HCT116 (cell line): ENCODE data around the gene EPHA10.

ENCODE experiments used
- ELF1 ChIP-seq: IDR thresholded peaks from 2 replicates; pipeline ENCODE4 v1.6.1; 2012; ENCODE audit warnings: low read depth, borderline replicate concordance
- EZH2 ChIP-seq: fragments of 200-600 bp; sonication (generic); IDR thresholded peaks from 2 replicates; pipeline ENCODE4 v1.6.1; 2017; ENCODE audit warnings: antibody characterized with exemption, mixed run types
- EZH2phosphoT487 ChIP-seq: fragments of 200-600 bp; IDR thresholded peaks from 2 replicates; pipeline ENCODE4 v1.6.1; 2018; ENCODE audit warnings: antibody characterized with exemption, borderline replicate concordance
- MAX ChIP-seq: IDR thresholded peaks from 2 replicates; pipeline ENCODE4 v1.6.1; 2012
- POLR2A ChIP-seq: IDR thresholded peaks from 2 replicates; pipeline ENCODE4 v1.7.0; 2011; ENCODE audit warnings: borderline replicate concordance; ENCODE audit not compliant: insufficient read depth, insufficient read length; ENCODE audit errors: extremely low read depth
- POLR2AphosphoS5 ChIP-seq: IDR thresholded peaks from 2 replicates; pipeline ENCODE4 v1.6.1; 2011; ENCODE audit warnings: mild to moderate bottlenecking, low read depth, low read length, moderate library complexity
- SIN3A ChIP-seq: IDR thresholded peaks from 2 replicates; pipeline ENCODE4 v1.6.1; 2012; ENCODE audit warnings: low read depth
- SP1 ChIP-seq: IDR thresholded peaks from 2 replicates; pipeline ENCODE4 v1.6.1; 2012; ENCODE audit warnings: low read depth
- TCF7L2 ChIP-seq: IDR thresholded peaks from 2 replicates; pipeline ENCODE4 v1.7.0; 2011; ENCODE audit warnings: borderline replicate concordance, inconsistent platforms; ENCODE audit not compliant: insufficient read depth, insufficient read length; ENCODE audit errors: extremely low read depth
- ZFX ChIP-seq: fragments of 450-650 bp; IDR thresholded peaks from 2 replicates; pipeline ENCODE4 v1.6.1; 2017
- ZNF274 ChIP-seq: fragments of 200-500 bp; sonication (Bioruptor generic); IDR thresholded peaks from 2 replicates; pipeline ENCODE4 v1.6.1; 2014; ENCODE audit warnings: mild to moderate bottlenecking, low read depth, low read length, inconsistent platforms
- TF ChIP-seq, protein P1 (sequence below), 3 experiments: fragments of 200-600 bp in 1 of 3; sonication (generic) in 1 of 3; IDR thresholded peaks in 2 of 3; conservative IDR thresholded peaks in 1 of 3; 2 replicates each; pipeline ENCODE4 v1.5.1; 2012 to 2017; ENCODE audit warnings: low read depth in 2 of 3, low read length in 2 of 3, antibody characterized with exemption in 1 of 3, borderline replicate concordance in 1 of 3, control low read depth in 1 of 3, mild to moderate bottlenecking in 1 of 3, mixed read lengths in 1 of 3, mixed run types in 1 of 3, moderate library complexity in 1 of 3; ENCODE audit not compliant: insufficient read depth in 1 of 3
- TF ChIP-seq, protein P2 (sequence below): IDR thresholded peaks from 2 replicates; pipeline ENCODE4 v1.6.1; 2012; ENCODE audit warnings: low read depth

- TF ChIP-seq EZH2 (no peak), MAX (no peak), SP1 (no peak), POLR2AphosphoS5 (no peak), POLR2A (no peak), SIN3A (no peak), EZH2phosphoT487 (no peak), ELF1 (no peak), ZFX (no peak), TCF7L2 (no peak), ZNF274 (no peak)
- TF ChIP-seq, protein P1, sequence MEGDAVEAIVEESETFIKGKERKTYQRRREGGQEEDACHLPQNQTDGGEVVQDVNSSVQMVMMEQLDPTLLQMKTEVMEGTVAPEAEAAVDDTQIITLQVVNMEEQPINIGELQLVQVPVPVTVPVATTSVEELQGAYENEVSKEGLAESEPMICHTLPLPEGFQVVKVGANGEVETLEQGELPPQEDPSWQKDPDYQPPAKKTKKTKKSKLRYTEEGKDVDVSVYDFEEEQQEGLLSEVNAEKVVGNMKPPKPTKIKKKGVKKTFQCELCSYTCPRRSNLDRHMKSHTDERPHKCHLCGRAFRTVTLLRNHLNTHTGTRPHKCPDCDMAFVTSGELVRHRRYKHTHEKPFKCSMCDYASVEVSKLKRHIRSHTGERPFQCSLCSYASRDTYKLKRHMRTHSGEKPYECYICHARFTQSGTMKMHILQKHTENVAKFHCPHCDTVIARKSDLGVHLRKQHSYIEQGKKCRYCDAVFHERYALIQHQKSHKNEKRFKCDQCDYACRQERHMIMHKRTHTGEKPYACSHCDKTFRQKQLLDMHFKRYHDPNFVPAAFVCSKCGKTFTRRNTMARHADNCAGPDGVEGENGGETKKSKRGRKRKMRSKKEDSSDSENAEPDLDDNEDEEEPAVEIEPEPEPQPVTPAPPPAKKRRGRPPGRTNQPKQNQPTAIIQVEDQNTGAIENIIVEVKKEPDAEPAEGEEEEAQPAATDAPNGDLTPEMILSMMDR (IDR thresholded peaks at IDR 0.05 in 2 of 3, conservative IDR thresholded peaks at IDR 0.05 in 1 of 3; ENCODE audit: borderline replicate concordance in 1 of 3, insufficient read depth in 1 of 3, low read depth in 2 of 3, low read length in 2 of 3): no peak
- TF ChIP-seq, protein P2, sequence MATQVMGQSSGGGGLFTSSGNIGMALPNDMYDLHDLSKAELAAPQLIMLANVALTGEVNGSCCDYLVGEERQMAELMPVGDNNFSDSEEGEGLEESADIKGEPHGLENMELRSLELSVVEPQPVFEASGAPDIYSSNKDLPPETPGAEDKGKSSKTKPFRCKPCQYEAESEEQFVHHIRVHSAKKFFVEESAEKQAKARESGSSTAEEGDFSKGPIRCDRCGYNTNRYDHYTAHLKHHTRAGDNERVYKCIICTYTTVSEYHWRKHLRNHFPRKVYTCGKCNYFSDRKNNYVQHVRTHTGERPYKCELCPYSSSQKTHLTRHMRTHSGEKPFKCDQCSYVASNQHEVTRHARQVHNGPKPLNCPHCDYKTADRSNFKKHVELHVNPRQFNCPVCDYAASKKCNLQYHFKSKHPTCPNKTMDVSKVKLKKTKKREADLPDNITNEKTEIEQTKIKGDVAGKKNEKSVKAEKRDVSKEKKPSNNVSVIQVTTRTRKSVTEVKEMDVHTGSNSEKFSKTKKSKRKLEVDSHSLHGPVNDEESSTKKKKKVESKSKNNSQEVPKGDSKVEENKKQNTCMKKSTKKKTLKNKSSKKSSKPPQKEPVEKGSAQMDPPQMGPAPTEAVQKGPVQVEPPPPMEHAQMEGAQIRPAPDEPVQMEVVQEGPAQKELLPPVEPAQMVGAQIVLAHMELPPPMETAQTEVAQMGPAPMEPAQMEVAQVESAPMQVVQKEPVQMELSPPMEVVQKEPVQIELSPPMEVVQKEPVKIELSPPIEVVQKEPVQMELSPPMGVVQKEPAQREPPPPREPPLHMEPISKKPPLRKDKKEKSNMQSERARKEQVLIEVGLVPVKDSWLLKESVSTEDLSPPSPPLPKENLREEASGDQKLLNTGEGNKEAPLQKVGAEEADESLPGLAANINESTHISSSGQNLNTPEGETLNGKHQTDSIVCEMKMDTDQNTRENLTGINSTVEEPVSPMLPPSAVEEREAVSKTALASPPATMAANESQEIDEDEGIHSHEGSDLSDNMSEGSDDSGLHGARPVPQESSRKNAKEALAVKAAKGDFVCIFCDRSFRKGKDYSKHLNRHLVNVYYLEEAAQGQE: no peak
These were observed 45.0 kb upstream of the EPHA10 start for GRCh38 chr1:37809942-37810341.
